Coronary artery (tissue), 2 donors: ENCODE data around the gene MDGA2.

ENCODE experiments used
- DNase-seq: peaks from one replicate; pipeline ENCODE4 v3.0.0-alpha.2; 2017; ENCODE audit warnings: low spot score
- H3K27ac ChIP-seq, 2 donors: fragments of 200-600 bp; sonication (generic); one replicate each; pipeline ENCODE4 v1.5.1; 2016 to 2019
- H3K4me3 ChIP-seq: fragments of 200-600 bp; sonication (generic); 2 replicates; pipeline ENCODE4 v1.5.1; 2016; ENCODE audit warnings: mild to moderate bottlenecking, moderate library complexity
- CTCF ChIP-seq: fragments of 200-600 bp; sonication (generic); IDR thresholded peaks from one replicate; pipeline ENCODE4 v1.5.1; 2019; ENCODE audit warnings: antibody characterized with exemption

The MDGA2 gene

GRCh38 chr14:47435331-47435965 lies 240.0 kb downstream of the MDGA2 start:
- no peak for TF ChIP-seq CTCF
- no peak overlapping the region for H3K4me3 ChIP-seq
- no peak for DNase-seq
- no peak overlapping the region for H3K27ac ChIP-seq

GRCh38 chr14:47427629-47428028 lies 247.8 kb downstream of the MDGA2 start:
- TF ChIP-seq CTCF = no peak
- no peak for DNase-seq
- H3K4me3 ChIP-seq = no peak overlapping the region
- H3K27ac ChIP-seq = no peak overlapping the region

- no peak for TF ChIP-seq CTCF
- DNase-seq = no peak
- H3K27ac ChIP-seq = no peak overlapping the region
- H3K4me3 ChIP-seq = no peak overlapping the region
These were observed 250.1 kb downstream of the MDGA2 start for GRCh38 chr14:47425302-47425701.

- DNase-seq = no peak
- TF ChIP-seq CTCF = no peak
- Histone ChIP-seq H3K27ac (no peak overlapping the region), H3K4me3 (no peak overlapping the region)
These were observed 253.2 kb downstream of the MDGA2 start for GRCh38 chr14:47422191-47422590.

- H3K4me3 ChIP-seq = no peak overlapping the region
These were observed 263.9 kb downstream of the MDGA2 start for GRCh38 chr14:47411523-47411922.

GRCh38 chr14:47392326-47392725 lies 283.1 kb downstream of the MDGA2 start:
- no peak for DNase-seq
- Histone ChIP-seq H3K27ac (no peak overlapping the region), H3K4me3 (no peak overlapping the region)
- no peak for TF ChIP-seq CTCF

More at GRCh38 chr14:47411523-47411922, 263.9 kb downstream of the MDGA2 start:
- H3K27ac ChIP-seq = no peak overlapping the region
- TF ChIP-seq CTCF = no peak
- DNase-seq = no peak

- Histone ChIP-seq H3K4me3 (no peak overlapping the region), H3K27ac (no peak overlapping the region)
- no peak for TF ChIP-seq CTCF
- DNase-seq = no peak
These were observed 284.4 kb downstream of the MDGA2 start for GRCh38 chr14:47390831-47391504.
